Measurements from ENCODE around the gene STMN1. TPM values are rescaled to one million over a fixed set of nuclear protein-coding genes. Genes with fewer than 3 reads are reported as not detected.
"Not testable (repeated sequence)": the region's sequence is repeated elsewhere in the genome, so short reads cannot be mapped to it uniquely, and the experiment has no call there.

Gene STMN1
- total RNA-seq (2014; rRNA removed; shearing (Covaris generic)), result 341 and 495 TPM in 2 replicates

- peak; percentile 93 for DNase-seq (ENCODE audit: low read depth)
These were observed at the start of gene STMN1 for GRCh38 chr1:25905680-25906643. TSS of gene STMN1 (minus strand) at chr1:25906419. CDS start at chr1:25904676, 1,743 bp downstream.

- DNase-seq (ENCODE audit: low read depth), result no peak
These were observed 49.3 kb upstream of the STMN1 start for GRCh38 chr1:25955553-25955952.

GRCh38 chr1:25954282-25954938 is 48.2 kb upstream of the STMN1 start:
- DNase-seq (ENCODE audit: low read depth), result no peak

GRCh38 chr1:25952841-25953401 is 46.7 kb upstream of the STMN1 start:
- no peak for DNase-seq (ENCODE audit: low read depth)

- DNase-seq (ENCODE audit: low read depth), result no peak
These were observed 42.4 kb upstream of the STMN1 start for GRCh38 chr1:25948641-25949040.

- no peak for DNase-seq (ENCODE audit: low read depth)
These were observed 40.8 kb upstream of the STMN1 start for GRCh38 chr1:25947027-25947426.

GRCh38 chr1:25945761-25946160 is 39.5 kb upstream of the STMN1 start:
- DNase-seq (ENCODE audit: low read depth), result no peak

GRCh38 chr1:25944986-25945385 is 38.8 kb upstream of the STMN1 start:
- DNase-seq (ENCODE audit: low read depth), result no peak

- DNase-seq (ENCODE audit: low read depth), result not testable (repeated sequence)
These were observed 37.3 kb upstream of the STMN1 start for GRCh38 chr1:25943511-25943910.

- no peak for DNase-seq (ENCODE audit: low read depth)
These were observed 30.7 kb upstream of the STMN1 start for GRCh38 chr1:25936947-25937346.

GRCh38 chr1:25933479-25934365 is 27.5 kb upstream of the STMN1 start:
- no peak for DNase-seq (ENCODE audit: low read depth)

- not testable (repeated sequence) for DNase-seq (ENCODE audit: low read depth)
These were observed 26.7 kb upstream of the STMN1 start for GRCh38 chr1:25932811-25933400.

- no peak for DNase-seq (ENCODE audit: low read depth)
These were observed 26.1 kb upstream of the STMN1 start for GRCh38 chr1:25932321-25932720.

- no peak for DNase-seq (ENCODE audit: low read depth)
These were observed 22.8 kb upstream of the STMN1 start for GRCh38 chr1:25929016-25929415.

GRCh38 chr1:25927521-25928265 is 21.5 kb upstream of the STMN1 start:
- DNase-seq (ENCODE audit: low read depth), result no peak

- no peak for DNase-seq (ENCODE audit: low read depth)
These were observed 20.7 kb upstream of the STMN1 start for GRCh38 chr1:25926731-25927496.

GRCh38 chr1:25924454-25924853 is 18.2 kb upstream of the STMN1 start:
- no peak for DNase-seq (ENCODE audit: low read depth)

GRCh38 chr1:25922971-25923552 is 16.8 kb upstream of the STMN1 start:
- peak; percentile 50 for DNase-seq (ENCODE audit: low read depth)

All from RPMI7951 (cell line).